GM21723 (cell line): ENCODE results near the gene DNAAF5.
"Not testable (repeated sequence)": the region's sequence is repeated elsewhere in the genome, so short reads cannot be mapped to it uniquely, and the experiment has no call there.

Source experiments
- ATAC-seq: cut with Tn5 transposase; IDR thresholded peaks from one replicate; pipeline ENCODE4 v1.9.1; 2021; ENCODE audit warnings: mild to moderate bottlenecking, moderate library complexity; ENCODE audit not compliant: unreplicated experiment

The DNAAF5 gene

DNA sequence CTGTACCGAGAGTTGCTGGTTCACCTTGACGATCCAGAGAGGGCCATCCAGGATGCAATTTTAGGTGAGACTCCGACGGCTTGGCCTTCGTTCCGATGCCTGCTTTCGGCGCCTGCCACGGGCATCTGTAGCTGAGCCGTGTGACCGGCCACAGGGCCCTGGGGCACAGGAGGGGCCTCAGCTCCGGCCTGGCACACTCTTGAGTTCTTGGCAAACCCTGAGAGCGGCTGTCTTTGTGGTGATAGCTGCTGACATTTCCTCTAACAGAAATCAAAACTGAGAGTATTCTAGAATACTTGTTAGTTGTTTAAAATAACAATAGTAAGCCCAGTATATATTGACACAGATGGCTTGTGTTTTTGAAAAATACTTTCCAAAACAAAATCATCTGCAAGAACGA, 53.6 kb downstream of the DNAAF5 start:
- ATAC-seq = no peak

DNA sequence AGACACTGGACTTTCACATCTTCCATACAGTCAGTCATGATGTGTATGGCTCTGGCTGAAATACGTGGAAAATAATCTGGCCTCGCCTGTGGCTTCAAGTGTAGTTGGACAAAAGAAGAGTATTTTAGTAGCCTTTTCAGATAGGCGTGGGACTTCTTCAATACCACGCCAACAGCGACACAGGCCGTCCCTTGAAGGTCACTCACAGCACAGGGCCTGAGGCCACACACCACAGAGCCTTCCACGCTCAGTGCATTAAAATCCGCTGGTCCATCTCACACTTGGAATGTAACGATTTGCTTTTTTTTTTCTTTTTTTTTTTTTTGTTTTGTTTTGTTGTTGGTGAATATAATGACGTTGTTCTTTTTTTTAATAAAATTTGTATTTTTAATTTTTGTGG, 54.0 kb downstream of the DNAAF5 start:
- ATAC-seq = no peak

DNA sequence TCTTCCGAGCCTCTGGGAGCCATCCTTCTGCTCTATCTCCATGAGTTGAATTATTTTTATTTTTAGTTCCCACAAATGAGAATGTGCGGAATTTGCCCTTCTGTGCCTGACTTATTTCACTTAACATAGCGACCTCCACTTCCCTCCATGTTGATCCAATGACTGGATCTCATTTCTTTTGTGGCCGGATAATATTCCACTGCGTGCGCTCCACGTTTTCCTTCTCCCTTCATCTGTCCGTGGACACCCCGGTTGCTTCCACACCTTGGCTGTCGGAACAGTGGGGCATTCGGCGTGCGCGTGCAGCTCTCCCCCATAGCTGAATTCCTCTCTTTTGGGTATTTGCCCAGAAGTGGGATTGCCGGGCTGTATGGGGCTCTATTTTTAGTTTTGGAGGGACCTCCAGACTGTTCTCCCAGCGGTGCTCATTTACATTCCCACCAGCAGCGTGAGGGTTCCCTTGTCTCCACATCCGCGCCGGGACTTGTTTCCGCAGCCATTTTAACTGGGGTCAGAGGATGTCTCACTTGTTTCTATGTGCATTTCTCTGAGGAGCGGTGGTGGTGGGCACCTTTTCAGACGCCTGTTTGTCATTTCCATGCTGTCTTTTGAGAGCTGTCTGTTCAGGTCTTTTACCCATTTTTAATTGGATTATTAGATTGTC, 54.8 kb downstream of the DNAAF5 start:
- no peak for ATAC-seq

DNA sequence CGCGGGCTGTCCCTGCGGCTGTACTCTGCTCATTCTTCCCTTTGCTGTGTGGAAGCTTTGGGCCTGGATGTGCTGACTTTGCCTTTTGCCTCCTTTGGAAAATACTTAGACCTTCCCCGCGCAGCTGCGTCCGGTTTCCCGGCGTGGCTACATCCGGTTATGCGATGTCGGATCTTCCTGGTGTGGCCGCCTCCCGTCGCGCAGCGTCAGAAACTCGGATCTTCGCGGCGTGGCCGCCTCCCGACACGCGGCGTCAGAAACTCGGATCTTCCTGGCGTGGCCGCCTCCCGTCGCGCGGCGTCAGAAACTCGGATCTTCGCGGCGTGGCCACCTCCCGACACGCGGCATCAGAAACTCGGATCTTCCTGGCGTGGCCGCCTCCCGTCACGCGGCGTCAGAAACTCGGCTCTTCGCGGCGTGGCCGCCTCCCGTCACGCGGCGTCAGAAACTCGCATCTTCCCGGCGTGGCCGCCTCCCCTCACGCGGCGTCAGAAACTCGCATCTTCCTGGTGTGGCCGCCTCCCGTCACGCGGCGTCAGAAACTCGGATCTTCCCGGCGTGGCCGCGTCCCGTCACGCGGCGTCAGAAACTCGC, 55.5 kb downstream of the DNAAF5 start:
- no peak for ATAC-seq

DNA sequence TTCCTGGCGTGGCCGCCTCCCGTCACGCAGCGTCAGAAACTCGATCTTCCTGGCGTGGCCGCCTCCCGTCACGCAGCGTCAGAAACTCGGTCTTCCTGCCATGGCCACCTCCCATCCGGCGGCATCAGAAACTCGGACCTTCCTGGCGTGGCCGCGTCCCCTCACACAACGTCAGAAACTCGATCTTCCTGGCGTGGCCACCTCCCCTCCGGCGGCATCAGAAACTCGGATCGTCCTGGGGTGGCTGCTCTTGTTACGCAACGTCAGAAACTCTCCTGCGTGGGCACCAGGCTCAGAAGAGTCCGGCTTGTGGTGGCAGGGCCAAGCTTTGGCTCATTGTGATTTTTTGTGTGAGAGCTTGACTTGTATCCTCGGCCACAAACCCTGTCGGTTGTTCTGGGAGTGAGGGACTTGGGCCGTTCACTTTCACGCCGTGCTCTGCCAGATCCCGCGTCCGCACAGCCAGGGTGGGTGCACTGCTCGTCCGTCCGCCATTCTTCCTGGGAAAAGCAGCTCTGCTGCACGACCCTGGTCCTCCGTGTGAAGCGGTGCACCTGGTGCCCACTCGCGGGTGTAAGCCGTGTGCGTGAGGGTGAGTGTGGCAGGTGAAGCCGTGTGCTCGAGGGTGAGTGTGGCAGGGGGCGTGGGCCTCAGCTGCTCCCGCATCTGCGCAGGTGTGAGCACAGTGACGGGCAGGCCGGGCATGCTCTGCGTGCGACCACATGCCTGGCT, 56.4 kb downstream of the DNAAF5 start:
- ATAC-seq = no peak

DNA sequence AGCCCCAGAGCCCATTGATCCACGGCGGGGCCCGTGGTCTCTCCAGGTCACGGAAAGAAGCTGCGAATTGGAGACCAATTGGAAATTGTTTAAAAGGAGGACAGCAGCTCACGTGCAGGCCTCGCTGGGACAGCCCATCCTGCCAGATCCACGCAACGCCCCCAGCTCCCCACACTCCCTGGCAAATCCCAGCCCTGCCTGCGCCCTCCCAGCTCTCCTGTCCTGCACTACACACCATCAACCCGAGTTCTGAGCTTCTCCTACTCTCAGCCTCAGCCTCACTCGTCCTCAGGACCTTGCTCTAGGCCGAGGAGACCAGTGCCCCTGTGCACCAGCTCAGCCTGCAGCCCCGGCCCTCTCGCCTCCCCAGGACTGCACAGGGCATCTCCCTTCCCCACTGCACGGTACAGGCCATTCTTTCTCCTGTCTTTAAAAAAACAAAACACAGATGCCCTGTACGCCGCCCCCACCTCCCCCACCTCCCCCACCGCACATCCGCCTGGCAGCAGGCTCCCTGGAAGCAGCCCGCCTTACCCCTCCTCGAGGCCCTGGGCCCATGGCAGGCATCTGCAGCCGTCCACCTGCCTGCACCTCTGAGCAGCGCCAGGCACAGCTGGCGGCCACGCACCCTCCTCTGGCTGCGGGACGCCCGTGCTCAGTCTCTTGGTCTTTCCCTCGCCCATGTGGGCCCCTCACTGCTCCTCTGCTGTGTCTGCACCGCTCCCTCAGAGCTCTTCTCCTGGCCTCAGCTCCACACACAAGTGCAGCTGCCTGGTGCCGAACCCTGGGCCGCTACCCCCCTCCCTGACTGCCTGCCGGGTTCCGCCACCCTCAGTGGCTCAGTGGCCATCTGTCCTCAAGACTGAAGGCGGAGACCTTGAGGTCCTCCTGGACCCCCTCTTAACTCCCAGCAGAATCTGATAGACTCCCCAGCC, 57.3 kb downstream of the DNAAF5 start:
- ATAC-seq = no peak

DNA sequence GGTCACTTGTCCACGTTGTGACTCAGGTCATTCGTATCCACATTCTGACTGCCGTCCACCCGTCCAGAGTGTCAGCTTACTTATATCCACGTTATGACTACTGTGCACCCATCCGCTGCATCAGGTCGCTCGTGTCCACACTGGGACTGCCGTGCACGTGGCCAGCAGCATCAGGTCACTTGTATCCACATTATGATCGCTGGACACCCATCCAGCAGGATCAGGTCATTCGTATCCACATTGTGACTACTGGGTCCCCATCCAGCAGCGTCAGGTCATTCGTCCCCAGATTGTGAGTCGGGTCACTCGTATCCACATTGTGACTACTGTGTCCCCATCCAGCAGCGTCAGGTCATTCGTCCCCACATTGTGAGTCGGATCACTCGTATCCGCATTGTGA, 58.5 kb downstream of the DNAAF5 start:
- no peak for ATAC-seq

DNA sequence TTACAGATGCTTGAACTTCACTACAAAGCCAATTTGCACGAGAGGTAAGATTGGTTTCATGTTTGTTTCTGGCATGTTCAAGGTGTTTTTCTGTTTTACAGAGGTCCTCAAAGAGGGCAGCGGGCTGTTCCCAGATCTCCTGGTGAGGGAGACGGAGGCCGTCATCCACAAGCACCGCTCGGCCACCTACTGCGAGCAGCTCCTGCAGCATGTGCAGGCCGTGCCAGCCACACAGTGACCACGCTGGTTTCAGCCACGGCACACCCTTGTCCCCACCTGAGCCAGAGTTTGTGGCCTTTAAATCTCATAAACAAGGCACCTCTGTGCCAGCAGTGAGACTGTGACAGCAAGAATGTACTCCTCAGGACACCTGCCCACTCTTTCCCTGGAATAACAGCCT, 58.9 kb downstream of the DNAAF5 start:
- no peak for ATAC-seq

DNA sequence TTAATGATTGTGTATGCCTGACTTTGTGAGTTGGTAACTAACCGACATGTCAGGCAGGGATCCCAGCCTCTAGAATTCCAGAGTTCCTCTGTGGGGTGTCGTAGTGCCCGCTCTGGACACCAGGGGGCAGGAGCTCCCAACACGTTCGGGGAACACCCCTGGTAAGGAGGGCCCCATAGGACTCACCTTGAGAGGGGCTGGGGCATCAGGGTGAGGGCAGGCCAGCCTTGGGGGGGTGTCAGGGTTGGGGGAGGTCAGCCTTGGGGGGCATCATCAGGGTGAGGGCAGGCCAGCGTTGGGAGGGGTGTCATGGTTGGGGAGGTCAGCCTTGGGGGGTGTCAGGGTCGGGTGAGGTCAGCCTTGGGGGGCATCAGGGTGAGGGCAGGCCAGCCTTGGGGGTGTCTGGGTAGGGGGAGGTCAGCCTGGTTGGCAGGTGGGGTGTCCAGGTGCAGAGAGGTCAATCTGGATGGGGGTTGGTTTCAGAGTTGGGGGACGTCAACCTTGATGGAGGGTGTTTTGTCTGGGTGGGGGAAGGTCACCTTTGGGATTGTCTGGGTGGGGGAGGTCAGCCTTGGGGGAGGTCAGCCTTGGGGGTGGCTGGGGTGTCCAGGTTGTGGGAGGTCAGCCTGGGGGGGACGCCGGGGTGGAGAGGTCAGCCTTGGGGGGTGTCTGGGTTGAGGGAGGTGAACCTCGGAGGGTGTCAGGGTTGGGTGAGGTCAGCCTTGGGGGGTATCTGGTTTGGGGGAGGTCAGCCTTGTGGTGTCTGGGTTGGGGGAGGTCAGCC, 60.2 kb downstream of the DNAAF5 start:
- ATAC-seq = no peak

DNA sequence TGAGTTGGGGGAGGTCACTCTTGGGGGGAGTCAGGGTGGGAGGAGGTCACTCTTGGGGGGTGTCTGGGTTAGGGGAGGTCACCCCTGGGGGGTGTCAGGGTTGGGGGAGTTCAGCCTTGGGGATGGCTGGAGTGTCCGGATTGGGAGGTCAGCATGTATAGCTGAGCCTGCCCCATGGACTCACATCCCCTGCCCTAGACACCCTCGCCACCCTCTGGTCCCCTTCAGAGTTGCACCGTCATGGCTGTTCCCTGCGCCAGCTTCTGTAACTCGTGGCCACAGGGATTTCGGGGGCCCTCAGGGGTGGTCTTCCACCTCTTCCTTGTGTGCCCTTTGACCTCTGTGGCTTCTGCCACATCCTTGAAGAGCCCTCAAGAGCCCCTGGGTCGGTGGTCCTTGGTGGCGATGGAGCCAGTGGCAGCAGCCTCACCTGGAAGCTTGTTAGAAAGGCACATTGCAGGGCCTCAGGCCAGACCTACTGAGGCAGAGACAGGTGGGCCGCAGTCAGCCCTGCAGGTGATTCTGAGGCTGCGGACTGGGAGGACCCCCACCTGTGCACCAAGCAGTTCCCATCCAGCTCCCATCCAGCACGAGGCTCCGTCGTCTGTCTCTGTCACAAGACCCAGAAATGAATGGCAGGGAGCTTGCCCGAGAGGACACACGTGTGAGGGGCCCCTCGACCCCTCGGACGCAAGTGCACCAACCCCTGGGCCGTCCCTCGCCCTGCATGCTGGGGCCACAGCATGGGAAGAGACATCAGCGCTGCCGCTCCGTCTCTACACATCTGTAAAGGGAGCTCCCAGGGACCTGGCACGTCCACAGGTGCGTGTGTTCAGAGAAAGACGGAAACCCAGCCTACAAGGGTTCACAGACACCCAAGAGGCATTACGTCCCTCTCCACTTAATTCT, 61.1 kb downstream of the DNAAF5 start:
- ATAC-seq = no peak

DNA sequence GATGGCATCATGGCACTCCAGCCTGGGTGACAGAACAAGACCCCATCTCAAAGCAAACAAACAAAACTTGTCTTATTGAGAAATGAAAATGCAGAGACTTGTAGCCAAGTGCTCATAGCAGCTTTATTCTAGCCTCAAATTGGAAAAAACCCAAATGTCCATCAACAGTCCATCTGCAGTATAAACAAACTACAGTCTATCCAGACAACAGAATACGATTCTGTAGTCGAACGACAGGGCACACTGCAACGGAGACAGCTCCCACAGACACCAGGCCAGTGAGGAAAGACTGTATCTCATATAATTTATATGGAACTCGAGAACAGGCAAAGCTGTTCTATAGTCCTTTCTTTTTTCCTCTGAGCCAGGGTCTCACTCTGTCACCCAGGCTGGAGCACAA, 65.0 kb downstream of the DNAAF5 start:
- no peak for ATAC-seq

DNA sequence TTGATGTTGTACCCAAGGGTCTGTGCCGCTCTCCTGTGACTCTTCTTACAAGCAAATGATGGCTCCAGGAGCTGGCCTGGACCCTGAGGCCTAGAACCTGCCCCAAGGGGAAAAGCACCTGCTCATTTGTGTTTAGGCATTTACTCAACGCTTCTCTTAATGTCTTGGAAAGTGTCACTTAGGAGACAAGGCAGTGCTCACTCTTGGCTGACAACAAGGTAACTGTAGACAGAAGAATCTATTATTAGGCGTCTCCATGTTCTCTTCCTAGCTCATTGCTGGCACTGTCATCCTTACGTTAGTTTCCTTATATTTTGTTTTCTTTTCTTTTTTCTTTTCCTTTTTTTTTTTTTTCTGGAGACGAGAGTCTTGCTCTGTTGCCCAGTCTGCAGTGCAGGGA, 67.7 kb downstream of the DNAAF5 start:
- ATAC-seq = no peak

DNA sequence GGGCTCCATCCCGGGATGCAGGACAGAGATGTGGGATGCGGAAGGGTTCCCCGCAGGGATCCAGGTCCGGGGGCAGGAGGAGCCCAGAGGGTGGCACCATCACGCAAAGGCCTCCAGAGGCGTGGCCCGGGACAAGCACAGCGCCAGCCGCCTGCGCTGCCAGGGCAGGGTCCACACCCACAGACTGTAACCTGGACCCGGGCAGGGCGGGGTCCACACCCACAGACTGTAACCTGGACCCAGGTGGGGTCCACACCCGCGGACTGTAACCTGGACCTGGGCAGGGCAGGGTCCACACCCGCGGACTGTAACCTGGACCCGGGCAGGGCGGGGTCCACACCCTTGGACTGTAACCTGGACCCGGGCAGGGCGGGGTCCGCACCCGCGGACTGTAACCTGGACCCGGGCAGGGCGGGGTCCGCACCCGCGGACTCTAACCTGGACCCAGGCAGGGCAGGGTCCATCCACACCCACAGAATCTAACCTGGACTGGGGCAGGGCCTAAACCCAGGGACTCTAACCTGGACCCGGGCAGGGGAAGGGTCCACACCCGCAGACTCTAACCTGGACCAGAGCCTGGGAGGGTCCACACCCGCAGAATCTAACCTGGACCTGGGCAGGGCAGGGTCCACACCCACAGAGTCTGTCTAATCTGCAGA, 68.3 kb downstream of the DNAAF5 start:
- ATAC-seq = no peak

DNA sequence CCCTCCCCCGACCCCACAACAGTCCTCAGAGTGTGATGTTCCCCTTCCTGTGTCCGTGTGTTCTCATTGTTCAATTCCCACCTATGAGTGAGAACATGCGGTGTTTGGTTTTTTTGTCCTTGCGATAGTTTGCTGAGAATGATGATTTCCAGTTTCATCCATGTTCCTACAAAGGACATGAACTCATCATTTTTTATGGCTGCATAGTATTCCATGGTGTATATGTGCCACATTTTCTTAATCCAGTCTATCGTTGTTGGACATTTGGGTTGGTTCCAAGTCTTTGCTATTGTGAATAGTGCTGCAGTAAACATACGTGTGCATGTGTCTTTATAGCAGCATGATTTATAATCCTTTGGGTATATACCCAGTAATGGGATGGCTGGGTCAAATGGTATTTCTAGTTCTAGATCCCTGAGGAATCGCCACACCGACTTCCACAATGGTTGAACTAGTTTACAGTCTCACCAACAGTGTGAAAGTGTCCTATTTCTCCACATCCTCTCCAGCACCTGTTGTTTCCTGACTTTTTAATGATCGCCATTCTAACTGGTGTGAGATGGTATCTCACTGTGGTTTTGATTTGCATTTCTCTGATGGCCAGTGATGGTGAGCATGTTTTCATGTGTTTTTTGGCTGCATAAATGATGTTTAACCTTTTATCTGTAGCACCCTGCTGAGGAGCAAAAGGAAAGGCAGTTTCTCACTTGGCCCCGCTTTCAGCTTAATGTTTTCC, 70.1 kb downstream of the DNAAF5 start:
- not testable (repeated sequence) for ATAC-seq

DNA sequence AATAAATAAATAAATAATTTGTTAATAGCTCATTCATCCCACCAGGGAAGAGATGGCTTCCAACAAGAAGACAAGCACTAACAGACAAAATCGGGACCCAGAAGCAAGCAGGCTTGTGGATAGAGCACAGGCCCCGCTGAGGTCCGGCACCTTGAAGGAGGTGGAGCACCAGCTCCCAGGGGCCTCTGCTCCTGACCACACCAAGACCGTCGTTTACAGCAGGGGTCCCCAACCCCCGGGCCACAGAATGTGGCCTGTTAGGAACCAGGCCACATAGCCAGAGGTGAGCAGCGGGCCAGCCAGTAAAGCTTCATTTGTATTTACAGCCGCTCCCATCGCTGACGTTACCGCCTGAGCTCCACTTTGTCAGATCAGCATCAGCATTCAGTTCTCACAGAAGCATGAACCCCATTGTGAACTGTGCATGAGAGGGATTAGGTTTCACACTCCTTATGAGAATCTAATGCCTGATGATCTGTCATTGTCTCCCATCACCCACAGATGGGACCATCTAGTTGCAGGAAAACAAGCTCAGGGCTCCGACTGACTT, 72.5 kb downstream of the DNAAF5 start:
- ATAC-seq = no peak

DNA sequence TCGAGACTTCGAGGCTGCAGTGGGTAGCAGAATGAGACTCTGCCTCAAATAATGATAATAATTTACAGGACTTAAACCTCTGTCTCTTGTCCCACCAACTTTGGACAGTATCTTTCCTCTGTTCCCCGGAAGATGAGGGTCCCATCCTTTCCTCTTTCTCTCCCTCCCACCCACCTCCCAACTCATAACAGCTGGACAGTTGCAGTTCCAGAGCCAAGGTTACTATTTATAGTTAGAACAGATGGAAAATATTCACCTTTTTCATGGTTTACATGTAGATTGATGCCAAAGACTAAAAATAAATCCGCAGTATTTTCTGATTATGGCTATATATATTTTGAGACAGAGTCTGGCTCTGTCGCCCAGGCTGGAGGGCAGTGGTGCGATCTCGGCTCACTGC, 74.2 kb downstream of the DNAAF5 start:
- ATAC-seq = no peak

DNA sequence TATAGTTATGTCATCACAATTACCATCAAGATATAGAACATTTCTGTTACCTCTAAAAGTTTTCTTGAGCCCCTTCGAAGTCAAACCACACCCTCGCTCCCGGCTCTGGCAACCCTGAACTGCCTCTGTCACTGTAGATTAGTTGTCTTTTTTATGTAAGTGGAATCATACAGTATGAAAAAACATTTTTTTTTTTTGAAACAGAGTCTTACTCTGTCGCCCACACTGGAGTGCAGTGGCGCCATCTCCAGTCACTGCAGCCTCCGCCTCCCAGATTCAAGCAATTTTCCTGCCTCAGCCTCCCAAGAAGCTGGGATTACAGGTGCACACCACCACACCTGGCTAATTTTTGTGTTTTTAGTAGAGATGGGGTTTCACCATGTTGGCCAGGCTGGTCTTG, 74.9 kb downstream of the DNAAF5 start:
- not testable (repeated sequence) for ATAC-seq

DNA sequence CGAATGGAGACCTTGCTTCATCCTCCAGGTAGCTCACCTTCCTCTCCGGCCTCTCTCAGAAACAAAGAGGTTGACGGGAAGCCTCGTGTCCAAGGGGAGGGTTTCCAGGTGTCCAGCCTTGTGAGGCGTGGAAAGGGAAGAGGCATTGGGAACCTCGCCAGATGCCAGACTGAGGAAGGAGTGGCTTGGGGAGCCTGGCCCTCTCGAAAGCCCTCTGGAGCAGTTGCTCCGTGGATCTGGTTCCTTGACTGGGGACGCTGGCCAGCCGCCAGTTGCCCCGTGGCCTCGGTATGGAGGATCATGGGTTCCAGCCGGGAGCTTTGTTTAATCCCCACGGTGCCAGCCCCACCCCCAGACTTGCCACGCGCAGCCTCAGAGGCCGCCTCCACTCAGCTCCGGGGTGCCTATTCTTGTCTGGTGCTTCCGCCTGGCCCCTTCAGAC, 75.5 kb downstream of the DNAAF5 start:
- no peak for ATAC-seq
